Bronchial epithelial cell (primary cell): ENCODE measurements around the gene PDHX. TPM values are rescaled to one million over a fixed set of nuclear protein-coding genes. Genes with fewer than 3 reads are reported as not detected.
"Not testable (repeated sequence)": the region's sequence is repeated elsewhere in the genome, so short reads cannot be mapped to it uniquely, and the experiment has no call there.

Experiments
- DNase-seq: peaks from one replicate; pipeline ENCODE4 v3.0.0-alpha.2; 2010; ENCODE audit warnings: low read depth
- FAIRE-seq: peaks from 2 replicates; lab custom pipeline; 2011; peaks lifted over from hg19 to GRCh38; lab: Jason Lieb, UNC
- H3K27me3 ChIP-seq: 2 replicates; pipeline ENCODE4 v1.5.1; 2011; ENCODE audit warnings: low read length; ENCODE audit not compliant: control insufficient read depth, insufficient read depth
- H3K36me3 ChIP-seq: 2 replicates; pipeline ENCODE4 v1.5.1; 2011; ENCODE audit warnings: low read length; ENCODE audit not compliant: control insufficient read depth, insufficient read depth
- H3K4me3 ChIP-seq: 2 replicates; pipeline ENCODE4 v1.5.1; 2011; ENCODE audit warnings: mild to moderate bottlenecking, low read depth, low read length, control low read depth
- total RNA-seq: library from RNA; depleted of rRNA; stranded (reverse); fragments of >200 nt; gene quantifications from 2 replicates; pipeline ENCODE4 v1.2.1, GENCODE V29; 2014
- TF ChIP-seq, protein P1 (sequence below): IDR thresholded peaks from 2 replicates; pipeline ENCODE4 v1.5.1; 2011; ENCODE audit warnings: mild to moderate bottlenecking, moderate library complexity, low read length, control low read depth, inconsistent platforms; ENCODE audit not compliant: insufficient read depth, severe bottlenecking

Gene PDHX
- total RNA-seq, 1 donor from 2014 or later, result 26.6 TPM

DNA sequence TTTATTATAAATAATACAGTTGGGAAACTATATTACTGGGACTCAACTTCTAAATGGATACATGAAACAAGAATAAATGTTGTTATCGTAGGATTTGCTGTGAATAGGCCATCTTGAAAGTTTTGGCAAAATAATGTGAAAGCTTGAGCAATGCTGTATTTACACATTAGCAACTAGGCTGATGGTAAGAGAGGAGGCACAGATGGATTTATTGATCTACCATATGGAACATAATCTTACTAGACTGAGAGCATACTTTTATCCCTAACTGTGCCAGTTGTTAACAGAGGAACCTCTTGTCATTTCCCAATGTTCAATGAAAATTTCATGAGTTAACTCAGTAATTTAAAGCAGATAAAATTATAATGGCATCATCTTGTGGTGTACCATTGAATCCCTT is 23.0 kb upstream of the PDHX start:
- H3K4me3 ChIP-seq, result no peak overlapping the region
- TF ChIP-seq, protein P1, sequence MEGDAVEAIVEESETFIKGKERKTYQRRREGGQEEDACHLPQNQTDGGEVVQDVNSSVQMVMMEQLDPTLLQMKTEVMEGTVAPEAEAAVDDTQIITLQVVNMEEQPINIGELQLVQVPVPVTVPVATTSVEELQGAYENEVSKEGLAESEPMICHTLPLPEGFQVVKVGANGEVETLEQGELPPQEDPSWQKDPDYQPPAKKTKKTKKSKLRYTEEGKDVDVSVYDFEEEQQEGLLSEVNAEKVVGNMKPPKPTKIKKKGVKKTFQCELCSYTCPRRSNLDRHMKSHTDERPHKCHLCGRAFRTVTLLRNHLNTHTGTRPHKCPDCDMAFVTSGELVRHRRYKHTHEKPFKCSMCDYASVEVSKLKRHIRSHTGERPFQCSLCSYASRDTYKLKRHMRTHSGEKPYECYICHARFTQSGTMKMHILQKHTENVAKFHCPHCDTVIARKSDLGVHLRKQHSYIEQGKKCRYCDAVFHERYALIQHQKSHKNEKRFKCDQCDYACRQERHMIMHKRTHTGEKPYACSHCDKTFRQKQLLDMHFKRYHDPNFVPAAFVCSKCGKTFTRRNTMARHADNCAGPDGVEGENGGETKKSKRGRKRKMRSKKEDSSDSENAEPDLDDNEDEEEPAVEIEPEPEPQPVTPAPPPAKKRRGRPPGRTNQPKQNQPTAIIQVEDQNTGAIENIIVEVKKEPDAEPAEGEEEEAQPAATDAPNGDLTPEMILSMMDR, result no peak

DNA sequence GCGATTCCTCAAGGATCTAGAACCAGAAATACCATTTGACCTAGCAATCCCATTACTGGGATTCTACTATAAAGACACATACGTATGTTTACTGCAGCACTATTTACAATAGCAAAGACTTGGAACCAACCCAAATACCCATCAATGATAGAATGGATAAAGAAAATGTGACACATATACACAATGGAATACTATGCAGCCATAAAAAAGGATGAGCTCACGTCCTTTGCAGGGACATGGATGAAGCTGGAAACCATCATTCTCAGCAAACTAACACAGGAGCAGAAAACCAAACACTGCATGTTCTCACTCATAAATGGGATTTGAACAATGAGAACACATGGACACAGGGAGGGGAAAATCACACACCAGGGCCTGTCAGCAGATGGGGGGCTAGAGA is 20.2 kb upstream of the PDHX start:
- not testable (repeated sequence) for FAIRE-seq, DNase-seq

More for the DNA sequence above, 23.0 kb upstream of the PDHX start:
- FAIRE-seq (no peak), DNase-seq (no peak)
- no peaks in the 10 kb centered on the region for H3K36me3 ChIP-seq
- H3K27me3 ChIP-seq, result no peaks in the 10 kb centered on the region

DNA sequence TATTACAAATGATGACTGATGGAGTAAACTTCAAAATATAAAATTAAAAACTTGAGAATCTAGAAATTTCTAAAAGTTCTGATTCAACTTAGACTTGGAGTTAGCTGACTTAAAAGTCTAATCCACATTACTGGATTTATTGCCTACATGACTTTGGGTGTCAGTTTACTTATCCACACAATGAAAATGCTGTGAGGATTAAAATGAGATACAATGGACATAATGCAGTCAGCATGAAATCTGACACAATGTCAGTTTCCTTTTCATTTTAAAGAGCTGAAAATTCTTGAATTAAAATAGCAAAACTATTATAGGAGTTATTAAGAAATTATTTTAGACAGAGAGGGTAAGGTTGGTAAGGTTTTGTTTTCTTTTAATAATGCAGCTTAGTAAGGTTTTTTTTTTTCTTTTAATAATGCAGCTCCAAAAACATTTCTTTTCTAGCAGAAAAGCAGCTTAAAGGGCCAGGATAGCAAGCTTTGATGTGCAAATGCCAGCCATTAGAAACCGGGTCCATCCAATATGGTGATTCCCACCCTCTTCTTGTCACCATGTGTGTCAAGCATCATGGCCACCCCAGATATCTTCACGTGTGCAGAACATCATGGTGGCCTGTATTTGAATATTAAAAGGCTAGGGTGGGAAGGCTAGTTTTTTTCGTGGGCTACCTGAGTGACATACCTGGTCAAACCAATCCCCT is 19.1 kb upstream of the PDHX start:
- TF ChIP-seq, protein P1, result no peak
- FAIRE-seq, result no peak

More for the DNA sequence above, 20.2 kb upstream of the PDHX start:
- not testable (repeated sequence) for H3K4me3 ChIP-seq, H3K36me3 ChIP-seq, H3K27me3 ChIP-seq

DNA sequence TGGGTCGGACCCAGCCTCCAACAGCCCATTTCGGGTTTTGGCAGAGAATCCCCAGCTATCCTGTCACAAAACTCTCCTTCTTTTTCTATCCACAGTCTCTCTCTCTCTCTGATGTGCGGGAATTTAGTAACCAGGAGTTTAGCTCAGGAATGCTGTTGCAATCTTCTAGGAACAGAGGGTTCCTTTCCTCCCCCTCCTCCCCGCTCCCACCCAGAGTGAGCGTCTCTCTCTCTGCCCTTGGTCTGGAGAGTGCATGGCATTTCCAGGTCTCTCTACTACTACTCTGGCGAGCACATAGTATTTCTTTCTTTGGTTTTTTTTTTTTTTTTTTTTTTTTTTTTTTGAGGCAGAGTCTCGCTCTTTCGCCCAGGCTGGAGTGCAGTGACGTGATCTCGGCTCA is 17.9 kb upstream of the PDHX start:
- FAIRE-seq (no peak), DNase-seq (no peak)
- Histone ChIP-seq H3K36me3 (no peaks in the 10 kb centered on the region), H3K4me3 (no peak overlapping the region), H3K27me3 (no peaks in the 10 kb centered on the region)
- TF ChIP-seq, protein P1, result no peak

More for the DNA sequence above, 19.1 kb upstream of the PDHX start:
- Histone ChIP-seq H3K27me3 (no peaks in the 10 kb centered on the region), H3K36me3 (no peaks in the 10 kb centered on the region), H3K4me3 (no peak overlapping the region)
- no peak for DNase-seq

DNA sequence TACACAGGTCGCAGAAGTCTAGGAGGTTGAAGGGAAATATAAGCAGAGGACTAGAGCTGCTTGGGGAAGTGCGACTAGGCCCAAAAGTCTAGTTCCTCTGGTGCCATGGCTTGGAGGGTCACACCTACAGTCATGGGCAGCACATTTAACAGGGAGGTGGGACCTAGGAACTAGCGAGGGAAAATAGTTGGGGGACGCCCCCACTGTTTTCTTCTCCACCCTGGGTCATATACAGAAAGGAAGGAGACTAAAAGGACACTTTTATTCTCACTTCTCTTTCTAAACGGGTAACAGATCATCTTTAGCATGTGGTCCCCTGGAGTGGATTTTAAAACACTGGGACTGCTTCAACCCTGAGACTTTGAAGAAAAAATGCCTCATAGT is 16.8 kb upstream of the PDHX start:
- no peaks in the 10 kb centered on the region for H3K36me3 ChIP-seq
- no peak for FAIRE-seq
- no peaks in the 10 kb centered on the region for H3K27me3 ChIP-seq
- H3K4me3 ChIP-seq, result no peak overlapping the region
- TF ChIP-seq, protein P1, result no peak
- DNase-seq, result no peak

DNA sequence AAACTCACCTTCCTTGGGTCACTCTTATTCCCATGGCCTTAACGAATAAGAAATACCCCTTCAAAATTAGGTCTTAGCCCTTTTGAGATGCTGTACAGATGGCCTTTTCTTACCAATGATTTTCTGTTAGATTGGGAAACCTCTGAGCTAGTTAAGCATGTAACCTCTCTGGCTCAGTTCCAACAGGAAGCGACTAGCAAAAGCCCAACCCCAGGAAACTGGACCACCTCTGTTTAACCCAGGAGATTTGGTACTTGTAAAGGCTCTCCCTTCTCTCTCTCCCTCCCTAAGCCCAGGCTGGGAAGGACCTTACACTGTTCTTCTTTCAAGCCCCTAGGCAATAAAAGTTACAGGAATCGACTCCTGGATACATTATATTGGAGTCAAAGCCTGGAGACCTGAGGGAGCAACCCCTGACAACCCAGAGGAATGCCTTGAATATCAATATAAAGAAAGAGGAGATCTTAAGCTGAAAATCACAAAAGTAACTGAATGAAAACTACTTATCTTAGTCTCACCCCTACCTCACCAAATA is 11.9 kb upstream of the PDHX start:
- no peak for DNase-seq
- no peak overlapping the region for H3K4me3 ChIP-seq
- TF ChIP-seq, protein P1, result no peak
- no peaks in the 10 kb centered on the region for H3K36me3 ChIP-seq
- no peaks in the 10 kb centered on the region for H3K27me3 ChIP-seq
- FAIRE-seq, result no peak
